HG03139 (cell line): ENCODE data around the gene TTLL5.
"Not testable (repeated sequence)": the region's sequence is repeated elsewhere in the genome, so short reads cannot be mapped to it uniquely, and the experiment has no call there.

Experiments
- ATAC-seq: cut with Tn5 transposase; IDR thresholded peaks from one replicate; pipeline ENCODE4 v1.9.1; 2021; ENCODE audit not compliant: unreplicated experiment

The TTLL5 gene

DNA sequence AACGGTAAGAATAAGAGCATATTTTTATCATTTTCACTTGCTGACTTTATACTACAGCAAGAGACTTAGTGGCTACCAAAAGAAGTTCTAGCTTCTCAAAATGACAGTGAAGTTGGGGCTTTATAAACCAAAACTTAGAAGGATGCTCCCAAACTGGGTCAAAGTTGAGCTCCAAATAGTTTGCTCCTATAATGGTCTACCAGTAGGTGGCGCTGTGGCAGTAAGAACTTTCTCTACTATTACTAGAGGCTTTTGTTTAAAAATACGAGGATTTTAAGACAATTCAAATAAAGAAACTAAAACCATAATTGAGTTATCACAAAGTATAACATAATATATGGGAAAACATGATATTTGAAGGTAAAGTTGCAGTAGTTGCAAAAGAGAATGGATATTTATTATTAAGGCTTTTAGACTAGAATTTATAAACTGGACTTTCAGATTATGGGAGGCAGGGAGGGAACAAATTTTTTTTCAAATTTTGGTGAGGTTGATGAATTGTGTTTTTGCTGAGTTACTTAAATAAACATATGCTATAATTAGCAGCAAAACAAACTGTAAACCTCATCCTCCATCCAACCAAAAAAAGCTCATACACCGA, 245.7 kb downstream of the TTLL5 start:
- no peak for ATAC-seq

DNA sequence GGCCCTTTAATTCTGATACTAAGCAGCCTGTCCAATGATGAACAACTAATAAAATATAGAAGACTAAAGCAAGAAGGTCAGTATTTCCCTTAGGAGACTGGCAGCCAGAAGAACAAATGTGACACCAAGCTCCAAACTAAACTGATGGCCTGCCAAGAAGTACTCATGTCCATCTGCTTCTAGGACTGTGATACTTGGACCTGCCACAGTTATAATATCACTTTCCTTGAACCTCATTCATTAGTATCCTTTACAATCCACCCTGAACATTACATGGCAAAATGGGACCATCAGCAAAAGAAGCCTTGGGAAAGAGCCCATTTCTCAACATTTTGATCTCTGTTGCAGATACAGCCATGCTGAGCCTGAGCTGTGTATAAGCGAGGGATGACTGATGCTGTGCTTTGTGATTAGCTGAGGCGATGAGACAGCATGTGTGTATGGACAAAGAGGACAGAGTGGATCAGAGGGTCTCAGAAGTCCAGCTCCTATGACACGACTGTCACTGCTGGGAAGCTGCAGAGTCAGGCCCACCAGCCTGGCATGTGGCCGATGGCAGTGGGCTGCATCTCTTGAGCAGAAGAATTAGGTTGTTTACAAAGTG, 246.8 kb downstream of the TTLL5 start:
- no peak for ATAC-seq

GRCh38 chr14:75909630-75910029, 248.6 kb downstream of the TTLL5 start:
- no peak for ATAC-seq

DNA sequence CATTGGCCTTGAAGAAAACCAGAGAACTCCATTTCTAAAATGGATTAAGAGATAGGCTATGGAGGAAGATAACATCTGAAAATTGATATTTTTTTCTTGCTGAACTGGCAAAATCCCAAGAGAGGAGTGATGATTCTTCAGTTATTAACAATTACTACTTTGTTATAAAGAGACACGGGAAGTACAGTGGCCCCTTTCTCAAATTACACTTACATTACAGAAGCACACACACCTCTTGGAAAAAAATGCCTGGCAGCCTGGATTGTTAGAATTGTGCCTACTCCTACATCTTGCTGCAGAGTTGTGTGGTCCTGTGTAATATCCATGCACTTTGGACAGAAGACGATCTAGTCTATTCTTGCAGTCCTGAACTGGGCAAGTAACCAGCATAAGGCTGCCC, 249.0 kb downstream of the TTLL5 start:
- no peak for ATAC-seq

- ATAC-seq: no peak
These were observed 250.8 kb downstream of the TTLL5 start for GRCh38 chr14:75911883-75912282.

DNA sequence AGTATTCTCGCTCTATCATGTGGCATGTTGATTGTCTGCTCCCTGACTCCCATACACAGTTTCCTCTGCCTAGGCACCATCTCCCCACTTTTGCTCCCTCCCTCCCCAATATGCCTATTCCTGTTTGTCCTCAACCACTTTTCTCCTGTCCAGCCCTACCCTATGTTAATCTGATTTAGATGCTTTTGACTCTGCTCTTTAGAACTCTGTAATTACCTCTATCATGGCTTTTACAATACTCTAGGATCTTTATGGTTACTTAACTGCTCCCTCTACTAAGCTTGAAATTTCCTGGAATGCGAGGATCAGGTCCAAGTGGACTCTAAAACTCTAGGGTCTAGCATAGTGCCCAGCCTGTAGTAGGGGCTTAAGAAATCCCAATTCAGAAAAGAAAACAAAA, 252.1 kb downstream of the TTLL5 start:
- ATAC-seq: no peak

DNA sequence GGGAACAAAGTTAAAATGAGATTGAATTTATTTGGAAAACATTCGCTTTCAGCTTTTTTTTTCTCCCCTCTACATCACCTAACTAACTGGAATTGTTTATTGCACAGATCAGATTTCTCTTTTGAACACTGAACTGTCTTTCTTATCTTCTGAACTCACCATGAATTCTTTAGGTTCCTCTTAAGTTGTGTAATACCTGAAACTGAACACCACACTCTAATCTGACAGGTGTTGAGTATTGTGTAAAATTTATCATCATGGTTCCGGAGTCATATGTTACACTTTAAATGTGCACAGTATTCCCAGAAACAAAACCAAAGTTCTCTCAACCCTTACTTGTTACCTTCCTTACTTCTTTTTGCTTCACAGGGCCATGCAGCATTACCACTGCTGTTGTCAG, 254.0 kb downstream of the TTLL5 start:
- no peak for ATAC-seq

DNA sequence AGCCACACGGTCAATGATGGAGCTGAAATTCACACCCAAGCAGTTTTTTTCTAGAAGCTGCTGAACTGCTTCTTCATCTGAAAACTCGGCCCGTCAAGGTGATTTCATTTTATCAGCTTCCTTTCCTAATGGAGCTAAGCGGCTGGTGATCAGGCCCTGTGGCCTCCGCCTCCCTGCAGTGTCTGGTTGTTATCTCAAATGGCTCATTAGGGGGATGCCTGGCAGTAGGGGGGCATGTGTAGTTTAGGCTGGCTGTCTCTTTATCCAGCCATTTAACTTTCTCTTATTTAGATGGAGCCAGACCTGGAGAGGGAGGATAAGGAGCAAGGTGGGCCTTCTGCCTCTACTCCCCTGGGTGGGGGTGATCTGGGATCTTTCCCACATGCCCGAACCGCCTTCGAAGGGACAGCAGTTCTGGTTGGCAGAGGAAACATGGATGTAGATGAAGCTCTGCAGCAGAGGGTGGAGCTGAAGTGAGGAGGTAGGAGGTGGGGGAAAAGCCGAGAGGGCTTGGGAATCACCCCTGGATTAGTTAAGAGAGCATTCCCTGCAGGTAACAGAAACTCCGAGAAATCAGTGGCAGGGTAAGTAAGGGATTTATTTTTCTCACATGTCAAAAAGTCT, 256.4 kb downstream of the TTLL5 start:
- no peak for ATAC-seq

GRCh38 chr14:75917946-75918335, 256.9 kb downstream of the TTLL5 start:
- no peak for ATAC-seq

- ATAC-seq: not testable (repeated sequence)
These were observed 259.4 kb downstream of the TTLL5 start for GRCh38 chr14:75920421-75920820.

DNA sequence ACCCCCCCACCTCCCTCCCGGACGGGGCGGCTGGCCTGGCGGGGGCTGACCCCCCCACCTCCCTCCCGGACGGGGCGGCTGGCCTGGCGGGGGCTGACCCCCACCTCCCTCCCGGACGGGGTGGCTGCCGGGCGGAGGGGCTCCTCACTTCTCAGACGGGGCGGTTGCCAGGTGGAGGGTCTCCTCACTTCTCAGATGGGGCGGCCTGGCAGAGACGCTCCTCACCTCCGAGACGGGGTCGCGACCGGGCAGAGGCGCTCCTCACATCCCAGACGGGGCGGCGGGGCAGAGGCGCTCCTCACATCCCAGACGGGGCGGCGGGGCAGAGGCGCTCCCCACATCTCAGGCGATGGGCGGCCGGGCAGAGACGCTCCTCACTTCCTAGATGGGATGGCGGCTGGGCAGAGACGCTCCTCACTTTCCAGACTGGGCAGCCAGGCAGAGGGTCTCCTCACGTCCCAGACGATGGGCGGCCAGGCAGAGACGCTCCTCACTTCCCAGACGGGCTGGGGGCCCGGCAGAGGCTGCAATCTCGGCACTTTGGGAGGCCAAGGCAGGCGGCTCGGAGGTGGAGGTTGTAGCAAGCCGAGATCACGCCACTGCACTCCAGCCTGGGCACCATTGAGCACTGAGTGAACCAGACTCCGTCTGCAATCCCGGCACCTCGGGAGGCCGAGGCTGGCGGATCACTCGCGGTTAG, 264.2 kb downstream of the TTLL5 start:
- ATAC-seq: not testable (repeated sequence)

DNA sequence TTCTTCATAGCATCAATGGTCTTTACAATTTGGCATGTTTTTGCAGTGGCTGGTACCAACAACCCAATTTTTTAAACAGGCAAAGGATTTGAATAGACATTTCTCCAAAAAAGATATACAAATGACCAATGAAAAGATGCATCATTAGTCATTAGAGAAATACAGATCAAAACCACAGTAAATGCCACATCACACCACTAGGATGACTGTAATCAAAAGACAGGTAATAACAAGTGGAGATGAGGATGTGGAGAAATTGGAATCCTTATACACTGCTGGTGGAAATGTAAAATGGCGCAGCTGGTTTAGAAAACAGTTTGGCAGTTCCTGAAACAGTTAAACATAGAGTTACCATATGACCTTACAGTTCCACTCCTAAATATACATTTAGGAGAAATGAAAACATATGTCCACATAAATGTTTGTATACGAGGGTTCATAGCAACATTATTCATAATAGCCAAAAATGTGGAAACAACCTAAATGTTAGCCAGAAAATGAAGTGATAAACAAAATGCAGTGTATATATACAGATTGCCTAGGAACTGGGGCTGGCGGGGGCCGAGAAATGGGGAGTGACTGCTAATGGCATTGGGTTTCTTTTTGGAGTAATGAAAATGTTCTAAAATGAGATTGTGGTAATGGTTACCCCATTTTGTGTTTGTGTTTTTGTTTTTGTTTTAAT, 265.5 kb downstream of the TTLL5 start:
- ATAC-seq: no peak

DNA sequence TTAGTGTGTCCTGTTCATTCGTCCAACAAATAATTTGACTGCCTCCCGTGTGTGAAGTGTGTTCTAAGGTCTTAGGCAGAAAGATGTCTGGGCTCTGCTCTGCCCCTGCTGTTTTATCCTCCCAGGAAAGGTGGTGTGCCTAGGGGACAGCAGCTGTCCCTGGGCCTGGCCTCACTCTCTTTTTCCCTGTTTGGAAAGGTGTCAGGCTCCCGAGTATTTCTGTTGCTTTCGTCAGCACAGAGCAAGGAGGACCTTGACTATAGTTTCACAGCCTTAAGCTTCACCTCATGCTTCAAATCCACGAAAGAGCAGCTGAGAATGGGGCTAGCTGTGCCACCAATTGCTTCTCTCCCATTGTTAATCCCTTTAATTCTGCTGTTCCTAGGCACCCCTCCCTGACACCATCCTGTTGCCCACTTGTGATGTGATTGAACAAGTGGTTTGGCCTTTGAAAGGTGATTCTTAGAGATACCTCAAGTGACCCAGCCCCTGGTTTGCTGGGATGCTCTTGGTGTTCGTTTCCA, 266.6 kb downstream of the TTLL5 start:
- no peak for ATAC-seq

GRCh38 chr14:75928690-75929181, 267.7 kb downstream of the TTLL5 start:
- ATAC-seq: no peak

DNA sequence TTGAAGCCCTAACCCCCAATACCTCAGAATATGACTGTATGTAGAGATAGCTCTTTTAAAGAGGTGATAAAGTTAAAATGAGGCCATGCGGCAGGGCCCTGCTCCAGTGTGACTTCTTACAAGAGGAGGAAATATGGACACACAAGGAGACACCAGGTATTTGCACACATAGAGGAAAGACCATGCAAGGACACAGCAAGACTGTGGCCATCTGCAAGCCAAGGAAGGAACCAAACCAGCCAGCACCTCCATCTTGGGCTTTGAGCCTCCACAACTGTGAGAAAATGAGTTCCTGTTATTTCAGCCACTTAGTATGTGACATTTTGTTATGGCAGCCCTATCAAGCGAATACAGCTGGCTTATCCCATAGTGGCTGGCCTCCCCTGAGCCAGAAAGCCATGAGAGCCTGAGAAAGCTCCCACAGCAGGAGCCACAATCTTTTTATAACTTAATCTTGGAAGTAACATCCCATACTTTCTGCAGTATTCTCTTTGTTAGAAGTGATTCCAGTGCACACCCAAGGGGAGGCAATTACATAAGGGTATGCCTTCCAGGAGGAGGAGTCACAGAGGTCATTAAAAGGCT, 272.8 kb downstream of the TTLL5 start:
- ATAC-seq: no peak

GRCh38 chr14:75934998-75935628, 274.1 kb downstream of the TTLL5 start:
- ATAC-seq: no peak

DNA sequence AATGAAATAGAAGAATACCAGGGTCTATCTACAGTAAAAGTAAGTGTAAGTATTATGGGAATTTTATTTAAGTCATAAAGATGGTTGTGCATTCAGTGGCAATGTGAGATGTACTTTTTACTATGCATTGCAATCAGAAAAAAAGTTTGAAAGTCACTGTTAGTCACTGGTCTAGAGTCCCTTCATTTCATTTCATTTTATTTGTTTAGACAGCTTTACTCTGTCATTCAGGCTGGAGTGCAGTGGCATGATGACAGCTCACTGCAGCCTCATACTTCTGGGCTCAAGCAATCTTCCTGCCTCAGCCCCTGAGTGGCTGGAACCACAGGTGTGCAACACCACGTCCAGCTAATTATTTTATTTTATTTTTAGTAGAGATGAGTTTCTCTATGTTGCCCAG, 278.2 kb downstream of the TTLL5 start:
- no peak for ATAC-seq

DNA sequence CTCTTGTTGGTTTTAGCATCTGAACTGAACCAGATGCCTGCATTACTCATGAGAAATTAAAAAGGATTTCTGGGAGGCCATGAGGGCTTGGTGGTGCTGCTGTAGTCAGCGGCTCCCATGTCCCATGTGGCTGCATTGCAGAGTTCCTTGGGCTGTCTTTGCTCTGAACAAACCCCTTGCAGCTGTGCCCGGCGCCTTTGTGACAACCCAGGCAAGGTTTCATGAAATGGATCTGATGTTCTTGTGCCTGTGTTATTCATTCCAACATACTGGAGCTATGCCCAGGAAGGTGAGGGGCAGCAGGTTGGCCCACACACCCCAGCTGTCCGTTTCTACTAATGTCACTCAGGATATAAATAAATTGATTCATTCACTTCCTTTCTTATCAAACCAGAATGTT, 280.0 kb downstream of the TTLL5 start:
- ATAC-seq: no peak

DNA sequence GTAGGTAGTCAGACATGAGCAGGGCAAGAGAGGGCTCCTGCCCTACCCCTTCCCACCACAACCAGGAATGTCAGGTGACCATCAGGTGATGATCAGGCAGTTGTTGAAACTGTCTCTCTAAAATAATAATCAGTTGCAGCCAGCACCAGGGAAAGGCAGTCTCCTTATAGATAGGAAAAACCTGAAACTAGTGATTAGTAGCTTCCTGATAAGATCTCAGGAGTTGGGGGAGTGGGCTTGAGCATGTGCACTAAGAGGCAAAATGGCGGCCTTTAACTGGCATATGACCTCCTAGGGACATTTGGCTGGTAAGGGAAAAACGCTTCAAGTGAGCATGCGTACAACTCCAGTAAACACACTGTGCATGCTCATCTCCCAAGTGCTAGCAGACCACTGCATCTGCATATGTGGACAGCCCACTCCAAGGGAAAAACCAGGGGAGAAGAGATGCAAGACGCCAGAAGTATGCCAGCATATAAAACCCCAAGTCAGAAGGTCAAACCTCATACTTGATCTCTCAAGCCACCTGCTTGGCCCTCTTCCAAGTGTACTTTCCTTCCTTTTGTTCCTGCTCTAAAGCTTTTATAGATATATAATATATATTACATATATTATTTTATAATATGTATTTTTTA, 283.7 kb downstream of the TTLL5 start:
- no peak for ATAC-seq

DNA sequence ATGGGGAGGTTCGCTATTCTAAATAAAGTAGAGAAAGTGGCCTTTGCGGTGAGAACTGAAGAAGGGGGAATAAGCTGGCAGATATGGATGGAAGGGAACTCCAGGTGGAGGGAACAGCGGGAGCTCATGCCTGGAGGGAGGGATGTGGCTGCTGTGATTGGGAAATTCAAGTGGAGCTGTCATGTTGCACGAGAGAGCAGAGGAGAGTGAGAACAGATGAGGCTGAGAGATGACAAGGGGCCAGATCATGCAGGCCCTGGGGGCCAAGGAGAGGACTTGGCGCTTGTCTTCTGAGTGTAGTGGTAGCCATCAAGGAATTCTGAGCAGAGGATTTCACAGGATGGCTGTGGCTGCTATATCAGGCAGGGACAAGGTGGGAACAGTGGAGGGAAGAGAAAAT, 285.7 kb downstream of the TTLL5 start:
- no peak for ATAC-seq
